ENCODE measurements around the gene FAM234A.
"Not testable (repeated sequence)": the region's sequence is repeated elsewhere in the genome, so short reads cannot be mapped to it uniquely, and the experiment has no call there.

FAM234A gene

GRCh38 chr16:212999-213398, 21.6 kb upstream of the FAM234A start:
- TF ChIP-seq CTCF (conservative IDR thresholded peaks at IDR 0.05; ENCODE audit: low read depth, low read length): no peak
- H3K4me3 ChIP-seq (ENCODE audit: low read length): no peak overlapping the region
- no peak for DNase-seq (ENCODE audit: low read depth)

DNA sequence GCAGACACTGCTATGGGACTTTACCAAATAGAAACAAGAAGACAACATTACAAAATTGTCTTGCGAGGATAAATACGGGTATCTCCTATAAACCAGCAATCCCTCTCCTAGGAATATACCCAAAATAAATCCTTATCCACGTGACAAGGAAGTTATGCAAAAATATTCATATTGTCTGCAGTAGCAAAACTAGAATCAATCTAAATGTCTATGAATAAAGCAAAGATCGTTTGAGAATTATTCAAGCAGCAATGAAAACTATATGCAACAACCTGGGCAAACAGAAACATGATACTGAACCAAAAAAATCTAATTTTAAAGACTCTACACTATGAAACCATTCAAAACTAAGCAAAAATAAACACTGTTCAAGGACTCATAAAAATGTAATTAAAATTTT, 14.6 kb upstream of the FAM234A start:
- no peak overlapping the region for H3K4me3 ChIP-seq (ENCODE audit: low read length)

DNA sequence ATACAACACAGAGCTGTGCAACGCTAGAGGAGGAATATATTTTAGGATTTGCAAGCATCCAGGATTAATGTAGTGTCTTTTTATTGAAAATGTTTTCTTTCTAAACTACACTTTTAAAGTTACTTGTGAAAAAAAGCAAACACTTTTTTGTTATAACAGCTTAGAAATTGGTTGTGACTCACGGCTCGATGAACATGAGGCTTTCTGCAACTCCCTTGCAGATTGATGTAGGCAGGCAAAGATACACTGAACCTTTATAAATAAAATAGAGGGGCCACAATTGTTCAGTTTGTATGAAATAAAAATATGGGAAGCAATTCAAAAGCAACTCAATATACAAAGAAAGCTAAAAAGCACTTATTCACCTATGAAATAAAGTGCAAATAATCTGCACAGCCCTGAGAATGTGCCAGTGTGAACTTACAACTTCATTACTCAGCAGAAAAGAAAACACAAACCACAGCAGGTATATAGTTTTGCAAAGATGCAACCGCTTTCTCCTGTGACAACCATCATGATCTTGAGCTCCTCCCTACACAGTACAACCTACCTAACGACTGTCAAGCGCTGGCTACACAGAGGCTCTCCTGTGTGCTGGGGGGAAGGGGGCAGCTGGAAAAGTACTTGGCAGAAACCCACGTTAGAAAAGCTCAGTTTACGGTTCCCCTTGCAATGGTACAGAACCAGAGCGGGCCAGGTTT, 6.3 kb upstream of the FAM234A start:
- TF ChIP-seq CTCF (conservative IDR thresholded peaks at IDR 0.05; ENCODE audit: low read depth, low read length): no peak
- H3K4me3 ChIP-seq (ENCODE audit: low read length): peak overlapping the region; percentile 62
- no peak for DNase-seq (ENCODE audit: low read depth)

More for the DNA sequence above, 14.6 kb upstream of the FAM234A start:
- no peak for DNase-seq (ENCODE audit: low read depth)
- no peak for TF ChIP-seq CTCF (conservative IDR thresholded peaks at IDR 0.05; ENCODE audit: low read depth, low read length)

DNA sequence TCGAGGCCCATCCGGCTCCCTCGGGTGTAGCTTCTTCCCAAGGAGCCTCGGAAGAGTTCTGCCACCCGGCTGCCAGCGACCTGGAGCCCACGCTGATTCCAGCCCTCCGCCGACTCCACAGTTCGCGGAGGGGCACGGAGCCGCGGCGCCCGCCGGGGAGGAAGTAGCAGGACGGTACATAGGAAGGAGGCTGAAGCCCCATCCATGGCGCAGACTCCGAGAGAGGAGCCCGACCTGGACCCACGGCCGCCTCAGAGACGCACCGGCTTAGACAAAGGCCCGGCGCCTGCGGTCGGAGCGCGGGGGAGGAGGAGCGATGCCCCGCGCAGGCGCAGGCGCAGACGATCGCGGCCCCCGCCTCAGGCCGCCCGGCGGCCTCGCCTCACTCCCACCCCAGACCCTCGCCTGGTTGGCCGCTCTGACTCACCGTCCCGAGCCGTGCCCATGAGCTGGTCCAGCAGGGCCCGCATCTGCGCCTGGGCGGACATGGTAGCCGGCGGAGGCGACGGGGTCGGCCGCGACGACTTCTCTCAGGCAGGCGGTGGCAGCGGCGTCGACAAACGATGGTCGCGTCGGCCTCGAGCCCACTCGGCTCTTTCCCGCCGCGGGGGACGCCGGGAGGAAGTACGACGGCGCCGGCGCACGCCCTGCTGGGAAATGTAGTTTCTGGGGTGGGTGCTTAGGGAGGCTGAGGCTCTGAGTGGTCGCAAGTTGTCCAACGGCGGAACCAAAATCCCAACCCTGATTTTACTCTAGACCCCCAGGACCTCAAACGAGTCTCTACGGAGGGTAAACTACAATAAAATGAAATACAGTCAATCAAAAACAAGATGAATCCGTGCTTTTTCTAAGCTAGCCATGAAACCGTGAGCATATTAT, 5.5 kb upstream of the FAM234A start, which contains the start of gene LUC7L:
Gene LUC7L (minus strand): TSS at position 598 of the 879 bp plus-strand sequence. CDS start 110 bp downstream, at position 488.
- peak; percentile 39 for DNase-seq (ENCODE audit: low read depth)
- peak within 1 kb of the TSS; percentile 62 for H3K4me3 ChIP-seq (ENCODE audit: low read length)
- no peak for TF ChIP-seq CTCF (conservative IDR thresholded peaks at IDR 0.05; ENCODE audit: low read depth, low read length)

- DNase-seq (ENCODE audit: low read depth): no peak
- TF ChIP-seq CTCF (conservative IDR thresholded peaks at IDR 0.05; ENCODE audit: low read depth, low read length): no peak
- peak overlapping the region; percentile 62 for H3K4me3 ChIP-seq (ENCODE audit: low read length)
Observed at GRCh38 chr16:229731-230281, 4.8 kb upstream of the FAM234A start.

GRCh38 chr16:230351-230750, 4.3 kb upstream of the FAM234A start:
- not testable (repeated sequence) for H3K4me3 ChIP-seq (ENCODE audit: low read length); DNase-seq (ENCODE audit: low read depth)

- TF ChIP-seq CTCF (conservative IDR thresholded peaks at IDR 0.05; ENCODE audit: low read depth, low read length): no peak
- no peak for DNase-seq (ENCODE audit: low read depth)
- H3K4me3 ChIP-seq (ENCODE audit: low read length): no peak overlapping the region
Observed at GRCh38 chr16:230949-231348, 3.7 kb upstream of the FAM234A start.

Data from retinal pigment epithelial cell (primary cell).